ENCODE measurements around the gene EFNB2. TPM values are rescaled to one million over a fixed set of nuclear protein-coding genes. Genes with fewer than 3 reads are reported as not detected.

Gene EFNB2
- total RNA-seq, 1 experiment from 2014 or later, result 16.4 TPM

- Histone ChIP-seq H3K27me3 (ENCODE audit: low read length) (no peaks in the 10 kb centered on the region), H3K4me3 (ENCODE audit: low read length) (no peak overlapping the region), H3K9me2 (replicated peaks; ENCODE audit: low read length) (no peaks in the 10 kb centered on the region), H2AFZ (ENCODE audit: low read length) (no peak overlapping the region), H3K4me1 (ENCODE audit: insufficient read depth, low read length) (no peaks in the 10 kb centered on the region), H3K36me3 (ENCODE audit: low read depth, low read length) (peaks cover 46% of the 10 kb centered on the region), H3K9ac (ENCODE audit: low read length) (no peak overlapping the region), H3K27ac (ENCODE audit: low read length) (no peak overlapping the region), H3K9me3 (ENCODE audit: low read length) (no peaks in the 10 kb centered on the region), H4K20me1 (ENCODE audit: low read length) (peaks cover 46% of the 10 kb centered on the region), H3K4me2 (ENCODE audit: low read length) (no peak overlapping the region), H3K79me2 (ENCODE audit: low read length) (peaks cover 95% of the 10 kb centered on the region), H3F3A (ENCODE audit: low read length, unreplicated experiment) (no peaks in the 10 kb centered on the region)
- DNase-seq, result no peak
- ATAC-seq, result no peak
- intact Hi-C loops (cut with micrococcal nuclease), result no loop called here
- BruUV-seq (replicated peaks), result TSS peak; percentile 12
- TF ChIP-seq, protein P1, sequence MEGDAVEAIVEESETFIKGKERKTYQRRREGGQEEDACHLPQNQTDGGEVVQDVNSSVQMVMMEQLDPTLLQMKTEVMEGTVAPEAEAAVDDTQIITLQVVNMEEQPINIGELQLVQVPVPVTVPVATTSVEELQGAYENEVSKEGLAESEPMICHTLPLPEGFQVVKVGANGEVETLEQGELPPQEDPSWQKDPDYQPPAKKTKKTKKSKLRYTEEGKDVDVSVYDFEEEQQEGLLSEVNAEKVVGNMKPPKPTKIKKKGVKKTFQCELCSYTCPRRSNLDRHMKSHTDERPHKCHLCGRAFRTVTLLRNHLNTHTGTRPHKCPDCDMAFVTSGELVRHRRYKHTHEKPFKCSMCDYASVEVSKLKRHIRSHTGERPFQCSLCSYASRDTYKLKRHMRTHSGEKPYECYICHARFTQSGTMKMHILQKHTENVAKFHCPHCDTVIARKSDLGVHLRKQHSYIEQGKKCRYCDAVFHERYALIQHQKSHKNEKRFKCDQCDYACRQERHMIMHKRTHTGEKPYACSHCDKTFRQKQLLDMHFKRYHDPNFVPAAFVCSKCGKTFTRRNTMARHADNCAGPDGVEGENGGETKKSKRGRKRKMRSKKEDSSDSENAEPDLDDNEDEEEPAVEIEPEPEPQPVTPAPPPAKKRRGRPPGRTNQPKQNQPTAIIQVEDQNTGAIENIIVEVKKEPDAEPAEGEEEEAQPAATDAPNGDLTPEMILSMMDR (conservative IDR thresholded peaks at IDR 0.05; ENCODE audit: low read depth, low read length), result no peak
- TF ChIP-seq EZH2 (IDR thresholded peaks at IDR 0.05; ENCODE audit: low read length, unreplicated experiment), result no peak
- TF ChIP-seq EZH2phosphoT487 (IDR thresholded peaks at IDR 0.05; ENCODE audit: borderline replicate concordance, low read length), result no peak
- CTCF ChIA-PET, result interaction anchor here (0.6 kb wide), 1 partner anchor 61 kb away, joined by 3 read pairs; no protein-coding TSS in a partner anchor
- POLR2A ChIA-PET (ENCODE audit: unreplicated experiment), result no interaction called here
Observed at GRCh38 chr13:106558527-106558926, 23.1 kb upstream of the EFNB2 start.

DNA sequence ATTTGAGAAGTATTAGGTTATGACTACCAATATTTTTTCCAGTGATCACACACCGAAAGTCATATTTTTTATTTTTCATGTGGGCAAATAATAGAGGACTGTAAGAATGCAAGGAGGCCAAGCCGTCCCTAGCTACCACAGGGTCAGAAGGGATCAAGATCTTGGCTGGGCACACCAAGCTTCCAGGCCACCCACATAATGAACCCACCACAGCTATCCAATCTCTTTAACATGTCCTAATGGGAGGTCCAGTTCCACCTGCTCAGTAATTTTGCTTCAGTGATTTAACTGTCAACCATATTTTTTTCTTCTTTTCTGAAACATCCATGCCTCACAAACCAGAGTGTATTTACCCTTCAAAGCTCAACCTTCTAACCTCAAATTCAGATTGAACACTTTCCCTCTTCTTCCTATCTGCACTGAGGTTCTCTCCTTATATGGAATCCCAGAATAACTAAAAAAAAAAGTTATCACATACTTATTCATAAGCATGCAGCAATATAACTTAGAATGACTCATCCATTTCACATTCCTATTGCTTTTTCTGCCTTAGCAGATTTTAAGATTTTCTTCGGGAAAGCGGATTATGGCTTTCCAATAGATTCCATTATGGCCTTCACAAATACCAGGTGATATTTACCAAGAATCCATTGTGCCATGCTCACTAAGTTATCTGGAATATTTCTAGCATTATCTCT is 20.3 kb upstream of the EFNB2 start:
- Histone ChIP-seq H3K9me2 (replicated peaks; ENCODE audit: low read length) (no peaks in the 10 kb centered on the region), H3K27ac (ENCODE audit: low read length) (no peak overlapping the region), H3F3A (ENCODE audit: low read length, unreplicated experiment) (no peaks in the 10 kb centered on the region), H3K4me2 (ENCODE audit: low read length) (no peak overlapping the region), H3K36me3 (ENCODE audit: low read depth, low read length) (peaks cover 61% of the 10 kb centered on the region), H2AFZ (ENCODE audit: low read length) (no peak overlapping the region), H3K9ac (ENCODE audit: low read length) (no peak overlapping the region), H3K27me3 (ENCODE audit: low read length) (no peaks in the 10 kb centered on the region), H3K9me3 (ENCODE audit: low read length) (no peaks in the 10 kb centered on the region), H3K79me2 (ENCODE audit: low read length) (peaks cover 95% of the 10 kb centered on the region), H3K4me1 (ENCODE audit: insufficient read depth, low read length) (no peaks in the 10 kb centered on the region), H4K20me1 (ENCODE audit: low read length) (peaks cover 22% of the 10 kb centered on the region), H3K4me3 (ENCODE audit: low read length) (no peak overlapping the region)
- intact Hi-C loops (cut with micrococcal nuclease), result no loop called here
- no TSS peak for BruUV-seq (replicated peaks)
- CTCF ChIA-PET, result no interaction called here
- POLR2A ChIA-PET (ENCODE audit: unreplicated experiment), result no interaction called here
- TF ChIP-seq EZH2phosphoT487 (IDR thresholded peaks at IDR 0.05; ENCODE audit: borderline replicate concordance, low read length) (no peak), EZH2 (IDR thresholded peaks at IDR 0.05; ENCODE audit: low read length, unreplicated experiment) (no peak)
- TF ChIP-seq, protein P1 (conservative IDR thresholded peaks at IDR 0.05; ENCODE audit: low read depth, low read length), result no peak
- no peak for DNase-seq
- ATAC-seq, result no peak

DNA sequence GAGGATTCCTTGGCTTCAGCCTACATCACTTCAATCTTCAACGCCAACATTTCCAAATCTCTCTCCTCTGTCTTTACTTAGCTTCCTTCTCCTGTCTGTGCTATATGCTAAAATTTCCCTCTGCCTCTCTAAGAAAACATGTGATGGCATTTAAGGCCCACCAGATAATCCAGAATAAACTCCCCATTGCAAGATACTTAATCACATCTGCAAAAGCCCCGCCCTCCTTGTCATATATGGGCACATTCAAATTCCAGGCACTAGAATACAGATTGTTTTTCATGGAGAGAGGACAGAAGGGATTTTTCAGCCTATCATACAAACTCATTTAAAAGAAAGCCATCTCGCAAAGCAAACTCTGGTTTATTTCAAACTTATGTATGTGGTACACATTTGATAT is 16.3 kb upstream of the EFNB2 start:
- H3K79me2 ChIP-seq (ENCODE audit: low read length), result peaks cover 91% of the 10 kb centered on the region
- H2AFZ ChIP-seq (ENCODE audit: low read length), result no peak overlapping the region
- peaks cover 48% of the 10 kb centered on the region for H3K36me3 ChIP-seq (ENCODE audit: low read depth, low read length)
- H3K27ac ChIP-seq (ENCODE audit: low read length), result no peak overlapping the region
- H3K27me3 ChIP-seq (ENCODE audit: low read length), result no peaks in the 10 kb centered on the region
- no peak overlapping the region for H3K9ac ChIP-seq (ENCODE audit: low read length)
- DNase-seq, result no peak
- ChIA-PET POLR2A (ENCODE audit: unreplicated experiment) (no interaction called here), CTCF (no interaction called here)
- no peak overlapping the region for H3K4me3 ChIP-seq (ENCODE audit: low read length)
- intact Hi-C loops (cut with micrococcal nuclease), result no loop called here
- no peaks in the 10 kb centered on the region for H3K9me3 ChIP-seq (ENCODE audit: low read length)
- no peaks in the 10 kb centered on the region for H3K9me2 ChIP-seq (replicated peaks; ENCODE audit: low read length)
- H3K4me1 ChIP-seq (ENCODE audit: insufficient read depth, low read length), result peaks cover 15% of the 10 kb centered on the region
- no peak overlapping the region for H3K4me2 ChIP-seq (ENCODE audit: low read length)
- BruUV-seq (replicated peaks), result no TSS peak
- no peak for ATAC-seq
- TF ChIP-seq, protein P1 (conservative IDR thresholded peaks at IDR 0.05; ENCODE audit: low read depth, low read length), result no peak
- TF ChIP-seq EZH2phosphoT487 (IDR thresholded peaks at IDR 0.05; ENCODE audit: borderline replicate concordance, low read length) (no peak), EZH2 (IDR thresholded peaks at IDR 0.05; ENCODE audit: low read length, unreplicated experiment) (no peak)
- H3F3A ChIP-seq (ENCODE audit: low read length, unreplicated experiment), result no peaks in the 10 kb centered on the region
- H4K20me1 ChIP-seq (ENCODE audit: low read length), result peaks cover 13% of the 10 kb centered on the region; the same call in 1 of the 2 replicates
